Pancreas (tissue), 10 donors: ENCODE data around the gene DHRSX. TPM values are rescaled to one million over a fixed set of nuclear protein-coding genes. Genes with fewer than 3 reads are reported as not detected.

Experiments used
- ATAC-seq, 4 donors: fragments of 200-7000 bp; cut with Tn5 transposase; one replicate each; pipeline versions ENCODE4 v1.8.0 to v1.9.1; 2020; ENCODE audit warnings: mild to moderate bottlenecking in 4 of 4, moderate library complexity in 4 of 4
- DNase-seq, 6 donors: peaks; one replicate each; pipeline ENCODE4 v3.0.0-alpha.2; 2020
- FAIRE-seq: peaks from 2 replicates; lab custom pipeline; 2012; peaks lifted over from hg19 to GRCh38; lab: Jason Lieb, UNC
- H3K27ac ChIP-seq, 4 donors: fragments of 200-600 bp; sonication (generic); 1 replicate in 3 of 4; 2 replicates in 1 of 4; pipeline versions ENCODE4 v1.5.0 to v1.8.0; 2020
- H3K27me3 ChIP-seq, 4 donors: fragments of 200-600 bp; one replicate each; pipeline ENCODE4 v1.8.0; 2021
- H3K36me3 ChIP-seq, 3 donors: fragments of 200-600 bp; sonication (generic) in 1 of 3; one replicate each; pipeline versions ENCODE4 v1.5.0 to v1.8.0; 2020 to 2021
- H3K4me1 ChIP-seq, 3 donors: fragments of 200-600 bp; one replicate each; pipeline ENCODE4 v1.8.0; 2021
- H3K4me3 ChIP-seq, 4 donors: fragments of 200-600 bp; sonication (generic) in 2 of 4; one replicate each; pipeline versions ENCODE4 v1.5.0 to v1.8.0; 2020 to 2021
- H3K9me3 ChIP-seq, 4 donors: fragments of 200-600 bp; one replicate each; pipeline ENCODE4 v1.8.0; 2021
- WGBS, 2 donors: extraction: QIAGEN DNeasy Blood & Tissue Kit; methylation state at CpG; one replicate each; pipeline ENCODE4 v1.1.7; 2013; 5-methylcytosine and 5-hydroxymethylcytosine counted together
- intact Hi-C, 3 donors: fragments of 100-400 bp; cut with DNase I; formaldehyde crosslinking; loops; one replicate each; pipeline versions ENCODE4 v1.11.1 to v1.14.2; 2022
- polyA plus RNA-seq, 2 donors: library from polyadenylated mRNA; stranded (reverse); fragments of 200-250 nt; gene quantifications; one replicate each; pipeline ENCODE4 v1.2.3, GENCODE V29; 2013
- total RNA-seq, 6 donors: library from RNA; stranded (reverse); fragmentation: NEBNext Ultra II Directional in 4 of 6; extraction: Animal tissue kit (Norgen Biotek cat#: 25700) in 4 of 6; gene quantifications; one replicate each; pipeline versions ENCODE4 v1.2.1 to v1.2.4, GENCODE V29; 2021 to 2023
- TF ChIP-seq, protein P1 (sequence below), 4 donors: fragments of 200-600 bp; sonication (generic) in 3 of 4; IDR thresholded peaks; one replicate each; pipeline versions ENCODE4 v1.5.0 to v1.8.0; 2021; ENCODE audit warnings: antibody characterized with exemption in 4 of 4
- donor health status: healthy with polysubstance abuse.
- donor health status: DM: no; HTN: no; CAD: no; lungs with moderate emphysema.
- donor health status: DM: no; HTN: no; CAD: no.
- donor health status: control.
- donor health status: control.
- donor health status: Bipolar disorder and iron deficiency.
- donor health status: DM: yes; HTN: yes; CAD: no.
- donor health status: DM: no; HTN: no; CAD: no.
- donor health status: DM: no; HTN: no; CAD: no.
- donor health status: DM: yes; HTN: yes; CAD: no.

DHRSX gene
- total and polyA plus RNA-seq, 8 donors: 8.1 to 26.5 (median 17.2) TPM

DNA sequence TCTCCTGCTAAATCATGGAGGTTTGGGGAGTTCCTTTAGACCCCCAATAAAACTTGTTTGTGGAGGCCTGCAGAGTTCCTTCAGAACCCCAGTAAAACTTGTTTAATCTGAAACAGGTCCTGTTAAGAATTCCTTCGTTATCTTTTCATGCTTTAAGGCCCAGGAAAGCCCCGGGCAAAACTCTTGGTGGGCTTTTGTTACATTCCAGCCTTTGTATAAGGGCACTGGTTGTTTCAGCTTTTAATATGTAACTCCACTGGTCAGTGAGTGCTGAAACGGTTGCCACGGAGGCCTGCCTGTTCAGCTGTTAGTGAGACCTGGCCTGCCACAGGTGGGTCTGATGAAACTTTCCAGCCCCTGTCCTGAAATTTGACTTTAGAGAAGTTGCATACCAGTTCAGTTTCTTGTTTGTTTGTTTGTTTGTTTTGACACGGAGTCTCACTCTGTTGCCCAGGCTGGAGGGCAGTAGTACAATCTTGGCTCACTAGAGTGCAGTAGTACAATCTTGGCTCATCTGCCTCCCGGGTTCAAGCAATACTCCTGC, 12.4 kb upstream of the DHRSX start:
- no peak overlapping the region for H3K27ac ChIP-seq
- H3K4me3 ChIP-seq: no peak overlapping the region
- TF ChIP-seq, protein P1, sequence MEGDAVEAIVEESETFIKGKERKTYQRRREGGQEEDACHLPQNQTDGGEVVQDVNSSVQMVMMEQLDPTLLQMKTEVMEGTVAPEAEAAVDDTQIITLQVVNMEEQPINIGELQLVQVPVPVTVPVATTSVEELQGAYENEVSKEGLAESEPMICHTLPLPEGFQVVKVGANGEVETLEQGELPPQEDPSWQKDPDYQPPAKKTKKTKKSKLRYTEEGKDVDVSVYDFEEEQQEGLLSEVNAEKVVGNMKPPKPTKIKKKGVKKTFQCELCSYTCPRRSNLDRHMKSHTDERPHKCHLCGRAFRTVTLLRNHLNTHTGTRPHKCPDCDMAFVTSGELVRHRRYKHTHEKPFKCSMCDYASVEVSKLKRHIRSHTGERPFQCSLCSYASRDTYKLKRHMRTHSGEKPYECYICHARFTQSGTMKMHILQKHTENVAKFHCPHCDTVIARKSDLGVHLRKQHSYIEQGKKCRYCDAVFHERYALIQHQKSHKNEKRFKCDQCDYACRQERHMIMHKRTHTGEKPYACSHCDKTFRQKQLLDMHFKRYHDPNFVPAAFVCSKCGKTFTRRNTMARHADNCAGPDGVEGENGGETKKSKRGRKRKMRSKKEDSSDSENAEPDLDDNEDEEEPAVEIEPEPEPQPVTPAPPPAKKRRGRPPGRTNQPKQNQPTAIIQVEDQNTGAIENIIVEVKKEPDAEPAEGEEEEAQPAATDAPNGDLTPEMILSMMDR (IDR thresholded peaks at IDR 0.05): no peak
- FAIRE-seq (no peak), DNase-seq (no peak), ATAC-seq (no peak)
- WGBS, 2 donors: 60 to 61% methylated on average over 6 of the region's 6 CpGs
- H3K9me3 ChIP-seq: no peaks in the 10 kb centered on the region
- H3K4me1 ChIP-seq: peaks cover 0 to 4% (median 0%) of the 10 kb centered on the region in 3 donors
- H3K36me3 ChIP-seq: no peaks in the 10 kb centered on the region
- no peaks in the 10 kb centered on the region for H3K27me3 ChIP-seq
- intact Hi-C loops: no loop called here

DNA sequence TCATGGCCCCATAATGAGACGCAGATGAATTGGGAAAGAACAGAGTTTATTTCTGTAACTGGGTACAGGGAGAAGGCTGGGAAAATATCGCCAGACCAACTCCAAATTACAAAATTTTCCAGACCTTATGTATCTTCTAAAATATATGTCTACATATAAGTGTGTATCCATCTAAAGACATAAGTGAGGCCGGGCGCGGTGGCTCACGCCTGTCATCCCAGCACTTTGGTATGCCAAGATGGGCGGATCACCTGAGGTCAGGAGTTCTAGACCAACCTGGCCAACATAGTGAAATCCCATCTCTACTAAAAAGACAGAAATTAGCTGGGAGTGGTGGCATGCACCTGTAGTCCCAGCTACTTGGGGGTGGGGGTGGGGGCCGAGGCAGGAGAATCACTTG, 11.7 kb upstream of the DHRSX start:
- no peak for DNase-seq
- H3K4me1 ChIP-seq: peaks cover 0 to 6% (median 0%) of the 10 kb centered on the region in 3 donors
- TF ChIP-seq, protein P1 (IDR thresholded peaks at IDR 0.05): no peak
- H3K27me3 ChIP-seq: no peaks in the 10 kb centered on the region
- no peak overlapping the region for H3K4me3 ChIP-seq
- H3K27ac ChIP-seq: no peak overlapping the region
- ATAC-seq: no peak
- no peaks in the 10 kb centered on the region for H3K36me3 ChIP-seq
- no peak for FAIRE-seq
- H3K9me3 ChIP-seq: no peaks in the 10 kb centered on the region
- 90 to 93% methylated on average over 8 of the region's 8 CpGs for WGBS, 2 donors
- intact Hi-C loops: no loop called here

DNA sequence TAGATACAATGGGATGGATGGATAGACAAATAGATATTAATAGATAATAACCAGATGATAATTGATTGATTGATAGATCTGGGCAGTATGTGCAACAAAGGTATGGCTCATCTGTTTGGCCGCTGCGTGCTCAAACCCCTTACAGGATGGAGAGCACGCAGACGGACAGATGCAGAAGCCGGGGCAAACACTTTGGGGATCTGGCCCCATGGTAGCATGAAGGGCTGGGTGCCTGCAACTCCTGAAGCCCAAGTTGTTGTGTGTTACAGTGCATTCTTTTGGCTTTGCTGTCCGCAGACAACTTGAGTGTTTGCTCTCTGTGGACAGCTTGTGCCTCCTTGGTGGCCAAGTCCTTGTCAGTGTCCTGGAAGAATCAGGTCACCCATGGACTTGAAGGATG, 10.6 kb upstream of the DHRSX start:
- no peaks in the 10 kb centered on the region for H3K36me3 ChIP-seq
- intact Hi-C loops: no loop called here
- H3K4me1 ChIP-seq: peaks cover 0 to 6% (median 0%) of the 10 kb centered on the region in 3 donors
- H3K27me3 ChIP-seq: no peaks in the 10 kb centered on the region
- TF ChIP-seq, protein P1 (IDR thresholded peaks at IDR 0.05): no peak
- H3K27ac ChIP-seq: no peak overlapping the region
- WGBS, 2 donors: 97% methylated on average over 6 of the region's 6 CpGs
- DNase-seq (no peak), FAIRE-seq (no peak), ATAC-seq (no peak)
- no peaks in the 10 kb centered on the region for H3K9me3 ChIP-seq
- H3K4me3 ChIP-seq: no peak overlapping the region

DNA sequence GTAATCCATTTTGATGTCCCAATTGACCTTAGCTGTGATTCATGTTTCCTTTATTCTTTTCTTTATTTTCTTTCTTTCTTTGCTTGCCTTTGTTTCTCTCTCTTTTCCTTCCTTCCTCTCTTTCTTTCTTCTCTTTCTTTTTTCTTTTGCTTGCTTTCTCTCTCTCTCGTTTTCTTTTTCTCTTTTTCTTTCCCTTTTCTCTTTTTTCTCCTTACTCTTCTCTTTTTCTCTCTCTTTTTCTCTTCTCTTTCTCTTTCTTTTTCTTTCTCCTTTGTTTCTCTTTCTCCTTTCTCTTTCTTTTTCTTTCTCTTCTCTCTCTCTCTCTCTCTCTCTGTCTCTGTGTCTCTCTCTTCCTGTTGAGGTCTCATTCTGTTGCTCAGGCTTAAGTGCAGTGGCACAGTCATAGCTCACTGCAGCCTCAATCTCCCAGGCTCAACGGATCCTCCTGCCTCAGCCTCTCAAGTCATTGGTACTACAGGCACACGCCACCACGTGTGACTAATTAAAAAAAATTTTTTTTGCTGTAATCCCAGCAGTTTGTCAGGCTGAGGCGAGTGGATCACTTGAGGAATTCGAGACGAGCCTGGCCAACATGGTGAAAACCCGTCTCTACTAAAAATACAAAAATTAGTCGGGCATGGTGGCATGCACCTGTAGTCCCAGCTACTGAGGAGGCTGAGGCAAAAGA, 8.0 kb upstream of the DHRSX start:
- Histone ChIP-seq H3K4me1 (peaks cover 0 to 6% (median 0%) of the 10 kb centered on the region in 3 donors), H3K27me3 (no peaks in the 10 kb centered on the region), H3K4me3 (no peak overlapping the region), H3K9me3 (no peaks in the 10 kb centered on the region), H3K27ac (no peak overlapping the region), H3K36me3 (no peaks in the 10 kb centered on the region)
- DNase-seq (no peak), ATAC-seq (no peak), FAIRE-seq (no peak)
- intact Hi-C loops: no loop called here
- WGBS, 2 donors: 85 to 90% methylated on average over 9 of the region's 9 CpGs
- TF ChIP-seq, protein P1 (IDR thresholded peaks at IDR 0.05): no peak
